Suppressor macrophage (primary cell): ENCODE measurements around the gene MACROH2A1.
"Not testable (repeated sequence)": the region's sequence is repeated elsewhere in the genome, so short reads cannot be mapped to it uniquely, and the experiment has no call there.

ENCODE experiments used
- DNase-seq, 4 experiments: peaks; one replicate each; pipeline ENCODE4 v3.0.0-alpha.2; 2020 to 2022

MACROH2A1 gene

GRCh38 chr5:135376961-135377624, 21.9 kb downstream of the MACROH2A1 start:
- DNase-seq: peak; percentile 53 to 68 (median 68)

- no peak for DNase-seq
These were observed 23.8 kb downstream of the MACROH2A1 start for GRCh38 chr5:135375040-135375793.

GRCh38 chr5:135373736-135374515, 25.1 kb downstream of the MACROH2A1 start:
- no peak for DNase-seq

GRCh38 chr5:135372654-135373381, 26.2 kb downstream of the MACROH2A1 start:
- no peak for DNase-seq

- peak in 3 of 4 experiments; percentile 33 to 54 (median 38) for DNase-seq
These were observed 27.3 kb downstream of the MACROH2A1 start for GRCh38 chr5:135371622-135372232.

GRCh38 chr5:135369952-135370351, 29.1 kb downstream of the MACROH2A1 start:
- DNase-seq: no peak

- DNase-seq: no peak
These were observed 31.5 kb downstream of the MACROH2A1 start for GRCh38 chr5:135367554-135367953.

GRCh38 chr5:135367076-135367475, 32.0 kb downstream of the MACROH2A1 start:
- DNase-seq: no peak

GRCh38 chr5:135365281-135365680, 33.8 kb downstream of the MACROH2A1 start:
- no peak for DNase-seq

GRCh38 chr5:135364421-135365262, 34.4 kb downstream of the MACROH2A1 start:
- no peak for DNase-seq

- not testable (repeated sequence) for DNase-seq
These were observed 35.7 kb downstream of the MACROH2A1 start for GRCh38 chr5:135363342-135363741.

- DNase-seq: no peak
These were observed 36.9 kb downstream of the MACROH2A1 start for GRCh38 chr5:135362102-135362501.

- peak in 1 of 4 experiments; percentile 19 for DNase-seq
These were observed 38.5 kb downstream of the MACROH2A1 start for GRCh38 chr5:135360278-135361274.

GRCh38 chr5:135359374-135360165, 39.5 kb downstream of the MACROH2A1 start:
- DNase-seq: peak in 1 of 4 experiments; percentile 31

GRCh38 chr5:135357685-135358084, 41.3 kb downstream of the MACROH2A1 start:
- no peak for DNase-seq

GRCh38 chr5:135356522-135357318, 42.3 kb downstream of the MACROH2A1 start:
- no peak for DNase-seq

- DNase-seq: no peak
These were observed 43.9 kb downstream of the MACROH2A1 start for GRCh38 chr5:135355169-135355568.
